ENCODE results near the gene RNF152.

RNF152 gene

DNA sequence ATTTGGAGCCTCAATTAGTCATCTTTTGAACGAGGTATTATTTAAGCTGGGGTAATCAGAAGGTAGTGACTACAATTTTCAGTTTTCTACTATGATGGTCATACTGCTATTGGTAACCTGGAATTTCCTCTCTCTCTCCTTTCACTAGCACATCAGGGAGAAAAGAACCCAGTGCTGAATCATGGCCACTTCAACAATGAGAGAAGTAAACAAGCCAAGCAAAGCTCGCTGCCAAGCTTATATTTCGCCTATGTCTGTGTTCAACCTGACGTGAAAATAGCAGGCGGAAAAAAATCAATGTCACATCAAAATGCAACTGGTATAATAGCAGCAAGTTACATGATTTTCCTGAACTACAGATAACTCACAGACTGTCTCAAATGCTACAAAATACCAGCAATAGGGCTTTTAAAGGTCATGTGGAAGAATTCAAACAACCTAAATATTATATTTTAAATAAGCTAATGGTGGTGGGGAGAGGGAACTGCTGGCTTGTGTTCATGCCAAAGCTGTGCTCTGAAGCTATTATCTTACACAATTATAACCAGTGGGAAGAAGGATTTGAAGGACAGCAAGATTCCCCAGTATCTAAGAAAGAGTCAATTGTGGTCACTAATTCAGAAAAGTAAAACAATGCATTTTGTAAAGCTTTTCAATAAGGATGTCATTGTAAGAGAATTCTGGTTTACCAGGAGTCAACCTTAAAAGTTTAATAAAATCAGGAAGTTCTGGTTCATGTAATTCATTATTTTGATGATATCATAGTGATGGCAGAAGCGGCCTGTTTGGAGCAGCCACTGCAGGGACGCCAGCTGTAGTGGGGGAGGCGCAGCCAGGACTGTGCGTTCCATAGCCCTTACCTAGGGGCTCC is 38.0 kb downstream of the RNF152 start:
- DNase-seq (ENCODE audit: low spot score) = no peak

DNA sequence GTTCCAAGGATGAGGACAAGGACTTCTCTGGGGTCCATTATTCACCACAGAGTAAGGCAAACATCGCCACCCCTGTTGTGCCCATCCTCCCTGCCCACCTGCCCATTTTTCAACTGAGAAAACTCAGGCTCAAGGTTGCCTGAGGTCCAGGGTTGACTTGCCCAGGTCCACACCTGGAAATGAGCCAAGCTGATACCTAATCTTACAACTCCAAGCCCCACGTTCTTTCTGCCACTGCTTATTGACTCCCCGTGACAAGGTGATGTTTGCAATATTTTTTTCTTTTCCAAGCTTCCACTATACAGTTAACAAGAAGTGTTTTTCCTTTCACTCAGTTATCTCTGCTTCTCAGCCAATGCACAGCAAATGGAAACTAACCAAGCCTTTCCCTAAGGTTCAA is 39.0 kb downstream of the RNF152 start:
- DNase-seq (ENCODE audit: low spot score) = no peak

DNA sequence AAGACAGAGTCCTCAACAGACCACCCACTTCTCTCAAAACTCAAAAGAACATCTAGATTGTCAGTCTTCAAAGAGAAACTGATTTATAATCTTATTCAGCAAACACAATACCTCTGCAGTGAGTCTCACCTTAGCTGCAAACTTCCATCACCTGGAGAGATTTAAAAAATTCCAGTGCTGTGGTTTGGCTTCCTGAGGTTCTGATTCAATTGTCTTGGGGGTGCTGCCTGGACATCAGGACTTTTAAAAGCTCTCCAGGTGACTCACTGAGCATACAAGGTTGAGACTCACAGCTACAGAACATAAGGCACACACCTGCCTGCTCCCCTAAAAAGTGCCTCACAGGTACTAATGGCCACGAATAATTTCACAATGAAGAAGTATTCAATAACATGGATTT is 40.3 kb downstream of the RNF152 start:
- DNase-seq (ENCODE audit: low spot score) = no peak

DNA sequence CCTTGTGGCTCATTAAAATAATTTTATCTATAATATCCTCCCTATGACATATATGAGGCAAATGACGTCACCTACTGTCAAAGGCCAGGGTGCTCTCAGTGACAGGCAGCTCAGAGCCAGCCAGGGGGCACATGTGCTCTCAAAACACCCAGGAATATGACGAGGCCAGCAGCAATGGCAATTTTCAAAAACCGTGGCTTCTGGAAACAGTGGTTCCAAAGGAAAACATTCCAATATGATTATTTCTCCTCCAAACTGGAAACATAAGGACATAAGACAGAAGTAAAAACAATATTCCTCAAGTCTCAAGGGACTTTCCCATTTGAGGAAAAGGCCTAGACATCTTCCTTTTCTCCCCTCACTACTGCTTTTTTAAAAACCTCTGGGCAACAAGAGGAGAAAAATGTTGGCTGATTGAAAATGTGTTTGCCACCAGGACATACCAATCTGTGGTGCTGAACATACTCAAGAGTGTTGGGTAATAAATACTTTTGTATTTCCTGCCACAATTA is 40.8 kb downstream of the RNF152 start:
- no peak for DNase-seq (ENCODE audit: low spot score)

DNA sequence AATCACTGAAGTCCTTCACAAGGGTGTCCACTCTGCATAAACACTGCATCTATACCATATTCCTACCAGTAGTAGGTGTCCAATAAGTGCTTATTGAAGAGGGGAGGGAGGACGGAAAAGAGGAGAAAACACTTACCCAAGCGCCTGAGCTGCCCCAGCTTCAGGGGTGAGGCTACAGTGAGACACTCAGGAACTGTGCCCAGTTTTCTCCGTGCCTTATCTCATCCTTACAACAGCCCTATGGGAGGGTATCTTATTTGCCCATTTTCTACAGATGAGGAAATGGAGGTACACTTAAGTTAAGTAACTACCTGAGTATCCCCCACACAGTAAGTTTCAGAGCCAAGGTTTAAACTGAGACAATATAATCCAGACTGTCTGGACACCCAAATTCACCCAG is 41.5 kb downstream of the RNF152 start:
- no peak for DNase-seq (ENCODE audit: low spot score)

DNA sequence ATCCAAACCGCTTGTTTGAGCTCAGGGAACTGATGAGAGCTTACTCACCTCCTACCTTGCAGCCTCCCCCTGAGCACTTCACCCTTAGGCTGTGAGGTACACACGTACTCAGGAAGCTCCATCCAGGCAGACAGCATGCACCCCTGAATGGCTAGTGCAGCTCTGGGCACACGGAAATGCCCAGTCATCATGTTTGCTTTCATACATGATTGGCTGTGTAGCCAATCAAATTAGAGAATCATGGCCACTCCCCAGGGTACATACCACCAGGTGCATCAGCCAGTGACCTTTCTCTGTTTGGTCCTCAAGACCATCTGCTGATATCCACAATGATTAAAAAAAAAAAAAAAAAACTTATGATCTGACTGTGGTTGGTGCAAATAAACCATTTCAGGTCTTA is 42.1 kb downstream of the RNF152 start:
- no peak for DNase-seq (ENCODE audit: low spot score)

DNA sequence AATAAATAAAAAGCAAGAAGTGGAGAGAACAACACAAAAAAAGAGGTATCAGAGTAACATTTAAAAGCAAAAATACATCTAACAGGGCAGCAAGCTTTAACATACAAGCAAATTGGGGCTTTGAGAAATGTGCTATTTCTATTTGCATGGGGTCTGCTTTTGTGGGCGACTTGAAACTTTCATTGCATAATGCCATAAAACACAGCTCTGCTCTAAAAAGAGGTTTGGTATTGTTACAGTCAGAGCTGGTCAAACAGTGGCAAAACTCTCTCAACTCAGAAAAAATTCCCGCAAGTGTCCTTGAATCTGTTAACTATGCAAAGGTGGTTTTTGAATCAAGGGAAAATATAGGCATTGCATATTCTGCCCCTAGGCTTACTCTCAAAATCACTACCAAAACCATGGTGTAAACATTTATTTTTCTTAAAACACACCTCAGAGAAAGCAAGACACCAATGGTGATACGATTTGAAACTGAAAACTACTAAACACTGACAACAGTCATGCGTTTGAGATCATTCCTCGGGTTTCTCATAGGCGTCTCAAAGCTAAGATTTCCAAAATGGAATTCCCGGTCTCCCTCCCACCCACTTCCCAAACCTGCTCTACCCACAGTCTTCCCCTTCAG is 45.5 kb downstream of the RNF152 start:
- DNase-seq (ENCODE audit: low spot score) = no peak

DNA sequence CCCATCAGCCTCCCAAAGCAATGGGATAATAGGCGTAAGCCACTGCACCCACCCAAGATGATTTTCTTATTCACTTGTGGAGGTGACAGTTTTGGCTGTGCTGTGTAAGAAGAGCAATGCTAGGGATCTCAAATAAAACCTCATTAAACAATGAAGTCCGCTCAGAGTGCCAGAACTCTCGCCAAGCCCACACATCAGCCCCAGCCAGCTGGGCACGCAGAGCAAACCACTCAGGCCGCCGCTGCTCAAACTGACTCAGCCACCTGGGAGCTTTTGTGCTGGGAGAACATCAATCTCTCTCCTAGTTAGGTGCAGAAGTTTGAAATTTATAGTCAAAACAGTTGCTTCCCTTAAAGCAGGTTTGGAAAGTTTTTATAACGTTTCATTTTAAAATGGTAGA is 47.6 kb downstream of the RNF152 start:
- no peak for DNase-seq (ENCODE audit: low spot score)

DNA sequence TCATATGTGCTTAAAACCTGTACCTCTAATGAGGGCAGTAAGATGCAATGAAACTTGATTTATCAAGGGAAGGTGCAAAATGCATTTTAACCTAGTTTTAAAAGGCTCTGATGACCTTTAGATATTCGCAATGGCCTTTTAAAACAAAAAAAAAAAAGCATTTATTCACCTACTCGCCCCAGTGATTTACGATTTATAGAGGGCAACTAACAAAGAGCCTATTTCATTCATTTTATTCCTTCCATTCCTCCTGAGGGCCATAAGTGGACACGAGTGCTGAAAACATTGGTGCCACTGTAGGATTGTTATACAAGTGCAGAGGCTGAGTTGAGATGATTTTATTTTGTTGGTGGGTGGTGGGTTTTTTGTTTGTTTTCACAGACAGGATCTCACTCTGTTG is 48.1 kb downstream of the RNF152 start:
- no peak for DNase-seq (ENCODE audit: low spot score)

DNA sequence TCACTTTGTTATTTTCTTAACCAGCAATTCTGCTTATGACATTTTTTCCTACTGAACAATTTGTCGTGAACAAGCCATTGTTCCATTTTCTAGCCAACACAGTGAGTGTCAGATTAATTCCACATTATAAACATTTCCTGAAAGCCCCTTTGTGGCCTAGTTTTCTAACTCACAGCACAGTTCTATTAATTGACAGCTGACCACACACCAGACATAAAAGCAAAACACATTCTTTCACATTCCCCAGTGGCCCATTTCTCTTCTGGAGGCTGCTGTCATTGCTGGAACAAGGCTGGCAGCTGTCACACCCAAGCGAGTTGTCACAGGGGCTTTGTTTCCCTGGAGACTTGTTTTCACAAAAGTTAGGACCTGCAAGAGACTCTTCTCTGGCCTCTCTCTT is 50.7 kb downstream of the RNF152 start:
- DNase-seq (ENCODE audit: low spot score) = no peak

DNA sequence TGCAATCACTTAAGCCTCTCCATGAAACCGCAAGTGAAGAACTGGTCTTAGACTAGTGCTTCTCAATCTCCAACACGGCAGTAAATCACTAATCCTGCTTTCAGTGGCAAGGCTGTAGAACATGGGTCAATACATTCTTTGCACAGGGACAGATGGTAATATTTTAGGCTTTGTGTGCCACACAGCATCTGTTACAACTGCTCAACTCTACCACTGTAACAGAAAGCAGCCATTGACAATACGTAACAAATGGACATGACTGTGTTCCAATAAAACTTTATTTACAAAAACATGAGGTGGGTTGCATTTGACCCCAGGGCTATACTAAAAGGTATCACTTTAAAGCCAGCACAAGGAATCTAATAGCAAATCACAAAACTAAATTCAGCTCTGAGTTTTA is 51.1 kb downstream of the RNF152 start:
- DNase-seq (ENCODE audit: low spot score) = no peak

DNA sequence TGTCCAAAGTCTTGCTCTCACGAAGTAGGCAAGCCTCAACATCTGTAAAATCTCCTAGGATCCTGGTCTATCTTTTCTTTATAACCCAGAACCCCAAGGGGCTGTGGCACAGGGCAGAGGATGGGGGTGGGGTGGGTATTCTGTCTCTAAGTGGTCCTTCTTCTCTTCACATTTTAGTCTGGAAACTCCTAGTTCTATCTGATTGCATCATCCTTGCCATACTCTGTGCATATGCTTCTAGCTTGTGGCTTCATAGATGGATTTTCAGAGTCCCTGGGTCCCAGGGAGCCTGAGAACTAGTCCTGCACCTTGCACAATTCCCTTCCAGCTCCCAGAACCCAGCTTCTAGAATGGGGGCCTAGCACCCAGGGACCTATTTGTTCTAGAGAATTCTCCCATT is 52.5 kb downstream of the RNF152 start:
- no peak for DNase-seq (ENCODE audit: low spot score)

DNA sequence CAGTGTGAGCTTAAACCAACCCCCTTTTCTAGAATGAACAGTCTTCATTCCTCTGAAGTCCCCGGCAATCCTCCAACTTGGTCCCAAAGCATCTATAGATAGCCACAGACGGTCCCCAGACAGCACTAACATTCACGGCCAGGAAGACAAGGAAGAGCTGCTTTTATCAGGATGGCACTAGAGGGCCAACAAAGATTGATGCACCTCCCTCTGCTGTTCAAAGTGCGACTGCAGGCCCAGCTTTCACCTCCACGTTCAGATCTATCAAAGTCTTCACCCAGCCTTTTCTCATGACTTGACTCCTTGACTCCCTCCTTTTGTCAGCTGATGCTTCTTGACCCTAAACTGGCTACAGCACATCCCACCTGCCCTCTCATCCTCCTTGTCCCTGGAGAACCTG is 54.3 kb downstream of the RNF152 start:
- no peak for DNase-seq (ENCODE audit: low spot score)

DNA sequence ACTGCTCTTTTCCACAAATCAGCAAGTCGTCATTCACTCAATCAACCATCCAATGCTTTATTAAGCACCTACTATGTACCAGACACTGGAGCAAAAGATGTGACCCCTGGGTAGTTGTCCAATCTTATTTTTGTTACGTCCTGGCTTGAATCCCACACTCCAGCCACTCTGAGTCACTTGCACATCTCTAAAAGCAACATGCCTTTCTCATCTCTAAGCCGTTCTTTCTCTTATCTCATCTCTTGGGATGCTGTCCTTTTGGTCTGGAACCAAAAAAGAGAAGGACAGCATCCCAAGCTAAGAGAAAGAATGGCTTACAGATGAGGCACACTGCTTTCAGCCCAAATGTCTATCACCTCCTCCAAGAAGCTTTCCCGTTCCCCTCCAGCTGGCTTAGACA is 58.8 kb downstream of the RNF152 start:
- DNase-seq (ENCODE audit: low spot score) = no peak

DNA sequence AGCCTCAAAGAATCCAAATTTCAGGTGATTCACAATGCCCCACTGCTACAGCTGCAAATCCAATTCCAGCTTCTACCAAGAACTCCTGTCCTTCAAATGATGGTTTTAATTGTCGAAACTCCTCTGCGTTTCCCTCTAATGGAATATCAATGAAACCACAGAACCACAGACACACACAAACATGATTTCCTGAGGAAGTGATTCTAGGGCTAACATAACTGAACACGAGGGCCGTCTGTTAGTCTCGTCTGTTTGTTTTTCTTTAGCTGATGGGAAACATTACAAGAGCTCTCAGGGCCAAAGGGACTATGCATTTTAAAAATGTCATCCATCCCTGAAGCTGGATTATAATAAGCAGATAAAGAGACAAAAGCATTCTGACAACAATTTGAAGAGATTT is 59.4 kb downstream of the RNF152 start:
- DNase-seq (ENCODE audit: low spot score) = no peak

DNA sequence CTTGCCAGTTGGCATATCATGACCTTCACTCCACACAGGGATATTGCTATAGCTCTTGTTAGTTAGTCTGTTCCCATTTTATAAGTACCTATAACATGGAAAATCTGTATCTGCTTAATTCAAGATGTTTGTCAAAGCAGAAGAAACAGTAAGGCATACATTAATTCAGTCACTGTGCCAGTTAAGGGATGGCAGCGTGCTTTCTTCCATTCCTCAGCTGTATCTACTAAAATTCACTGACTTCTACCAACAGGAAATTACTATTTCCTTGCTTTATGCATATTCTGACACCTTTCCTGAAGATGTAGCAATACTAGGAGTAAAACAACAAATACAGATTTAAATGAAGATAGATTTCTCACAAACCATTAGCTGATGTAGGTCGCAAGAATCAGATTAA is 59.9 kb downstream of the RNF152 start:
- DNase-seq (ENCODE audit: low spot score) = no peak

DNA sequence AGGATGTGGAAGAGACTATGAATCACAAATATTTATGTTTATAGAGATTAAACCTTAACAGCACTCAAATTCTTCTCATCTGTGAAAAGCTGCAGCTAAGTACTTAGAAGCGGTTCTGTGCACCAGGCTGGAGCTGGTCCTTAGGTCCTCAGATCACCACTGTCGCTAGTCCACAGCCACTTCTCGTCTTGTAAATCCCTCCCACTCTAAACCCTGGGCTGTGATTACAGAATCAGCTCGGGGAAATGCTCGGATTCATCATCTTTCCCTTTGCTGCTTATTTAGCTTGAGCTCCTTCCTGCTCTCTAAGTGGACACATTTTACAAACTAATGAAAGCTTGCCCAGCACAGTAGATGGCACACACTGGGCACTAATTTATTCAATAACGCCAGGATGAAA is 61.7 kb downstream of the RNF152 start:
- DNase-seq (ENCODE audit: low spot score) = no peak

DNA sequence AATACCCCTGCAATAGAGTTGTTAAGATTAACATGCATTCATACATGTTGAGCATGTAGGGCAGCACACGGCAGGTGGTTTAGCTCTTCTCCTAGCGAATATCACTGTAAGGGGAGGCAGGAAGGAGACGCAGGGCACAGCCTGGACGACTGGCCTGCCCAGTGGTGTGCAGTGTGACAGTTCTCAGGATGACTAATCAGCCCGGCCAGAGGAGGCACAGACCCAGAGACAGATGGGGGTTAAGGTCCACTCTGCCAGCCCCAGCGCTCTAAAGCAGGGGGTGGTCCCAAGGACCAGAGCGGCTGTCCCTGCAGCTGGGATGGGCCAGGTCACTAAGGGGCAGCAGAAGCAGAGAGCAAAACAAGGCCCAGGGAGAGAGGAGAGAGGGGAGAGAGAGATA is 63.7 kb downstream of the RNF152 start:
- DNase-seq (ENCODE audit: low spot score) = no peak

DNA sequence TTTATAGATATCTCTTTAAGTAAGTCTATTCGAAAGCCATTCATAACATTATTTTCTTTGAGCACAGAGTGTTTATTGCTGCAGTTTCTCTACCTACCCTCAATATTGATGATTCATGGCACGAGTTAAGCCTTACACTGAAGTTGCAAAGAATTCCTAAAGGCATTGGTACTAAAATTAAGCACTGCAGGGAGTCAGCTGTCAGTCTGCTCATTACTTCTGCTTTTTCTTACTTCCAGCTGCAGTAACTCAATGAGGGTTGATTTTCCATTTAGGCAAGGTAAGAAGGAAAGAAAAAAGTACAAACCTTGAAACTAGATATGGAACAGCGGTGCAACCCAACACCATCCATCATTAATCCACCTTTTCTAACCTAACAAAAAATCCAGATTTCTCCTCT is 65.2 kb downstream of the RNF152 start:
- DNase-seq (ENCODE audit: low spot score) = no peak

DNA sequence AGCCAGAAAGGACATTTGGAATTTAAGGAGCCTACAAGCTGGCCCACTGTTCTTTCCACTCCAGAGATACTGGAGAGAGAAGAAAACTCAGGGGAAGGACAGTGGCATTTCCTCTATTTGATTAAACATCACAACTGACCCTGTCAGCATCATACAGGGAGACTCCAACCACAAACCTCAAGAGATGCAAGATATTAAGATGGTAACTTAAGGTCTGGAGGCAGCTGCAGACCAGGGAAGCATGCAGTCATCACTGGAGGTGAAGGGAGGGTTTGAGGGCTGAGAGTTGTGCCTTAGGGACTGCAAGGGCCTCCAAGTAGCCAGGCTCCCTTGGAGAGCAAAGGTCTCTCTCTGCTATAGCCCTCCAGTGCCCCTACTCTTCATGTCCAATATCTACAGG is 67.4 kb downstream of the RNF152 start:
- DNase-seq (ENCODE audit: low spot score) = no peak

DNA sequence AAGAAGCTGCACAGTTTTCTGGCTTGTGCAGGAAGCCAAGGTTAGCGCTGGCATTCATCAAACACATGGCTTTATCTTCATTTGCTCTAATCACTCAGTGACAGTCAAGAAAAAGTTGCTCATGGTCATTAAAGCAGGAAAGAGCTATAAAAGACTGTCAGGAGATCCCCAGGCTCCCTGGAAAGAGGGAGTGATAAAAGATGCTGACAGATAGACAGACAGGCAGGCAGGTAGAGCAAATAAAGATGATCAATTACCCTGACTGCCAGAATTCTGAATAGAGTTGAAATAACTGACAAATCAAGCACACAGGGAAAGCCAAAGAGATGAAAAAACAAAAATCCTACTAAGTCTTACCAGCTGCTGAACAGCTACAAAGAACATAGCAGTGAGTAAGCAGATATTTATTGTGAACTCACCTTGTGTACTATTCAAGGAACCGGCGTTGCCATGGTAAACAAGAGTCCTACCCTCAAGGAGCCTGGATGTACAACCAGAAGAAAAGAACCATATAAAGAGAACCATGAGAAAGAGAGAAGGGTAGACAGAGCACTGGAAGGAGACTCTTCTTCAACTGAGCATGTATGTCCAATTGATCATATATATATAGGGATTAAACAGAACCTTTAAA is 68.0 kb downstream of the RNF152 start:
- DNase-seq (ENCODE audit: low spot score) = no peak

DNA sequence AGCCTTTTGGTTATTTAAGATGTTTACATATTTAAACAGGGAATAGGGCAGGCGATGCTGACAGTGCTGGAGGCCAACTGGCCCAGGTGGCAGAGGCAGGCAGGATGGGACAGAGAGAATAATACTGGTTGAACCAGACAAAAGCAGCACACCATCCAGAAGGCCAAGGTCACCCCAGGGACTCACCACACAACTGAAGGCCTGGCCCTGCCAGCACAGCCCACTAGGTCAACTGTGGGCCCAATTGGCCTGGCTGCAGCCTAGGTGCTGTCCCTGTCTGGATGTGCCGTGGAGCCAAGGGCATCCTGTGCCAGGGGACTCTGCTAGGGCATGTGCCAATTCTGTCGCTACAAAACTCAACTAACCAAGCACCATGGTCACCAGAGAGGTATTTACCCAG is 69.2 kb downstream of the RNF152 start:
- no peak for DNase-seq (ENCODE audit: low spot score)

DNA sequence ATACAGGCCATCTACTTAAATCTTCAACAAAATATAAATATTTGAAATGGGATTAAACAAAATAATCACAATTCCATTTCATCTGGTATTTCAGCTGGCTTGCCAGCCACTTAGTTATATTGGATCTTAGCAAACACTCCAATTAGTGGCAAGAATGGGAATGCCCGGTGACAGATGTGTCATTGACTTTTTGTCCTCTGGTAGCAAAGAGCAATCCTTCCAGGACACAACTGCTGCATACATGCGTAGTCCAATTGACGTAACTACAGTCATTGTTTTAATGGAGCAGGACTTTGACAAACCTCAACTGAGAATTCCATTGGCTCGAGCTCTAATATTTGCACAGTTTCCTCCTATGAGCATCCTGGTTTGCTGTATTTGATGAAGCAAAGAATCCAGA is 69.9 kb downstream of the RNF152 start:
- no peak for DNase-seq (ENCODE audit: low spot score)
